ENCODE results near the gene RPS24.

GRCh38 chr10:78002541-78003288, 30.9 kb upstream of the RPS24 start:
- TF ChIP-seq CTCF (IDR thresholded peaks at IDR 0.05; ENCODE audit: insufficient read depth, low read length, poor library complexity, severe bottlenecking) = no peak
- no peak for TF ChIP-seq EZH2phosphoT487 (conservative IDR thresholded peaks at IDR 0.05; ENCODE audit: low read length)
